H1 (cell line): ENCODE data around the gene MRRF. TPM values are rescaled to one million over a fixed set of nuclear protein-coding genes. Genes with fewer than 3 reads are reported as not detected.

Source experiments
- CHD1 ChIP-seq: IDR thresholded peaks from 2 replicates; pipeline ENCODE4 v1.6.1; 2012; ENCODE audit warnings: low read depth, low read length, improper control_type of control experiment
- EGR1 ChIP-seq: IDR thresholded peaks from 2 replicates; pipeline ENCODE4 v1.6.1; 2011; ENCODE audit warnings: low read depth, low read length, borderline replicate concordance
- EZH2 ChIP-seq: fragments of 200-600 bp; sonication (generic); IDR thresholded peaks from 2 replicates; pipeline ENCODE4 v1.7.1; 2012; ENCODE audit warnings: low read depth, mild to moderate bottlenecking, moderate library complexity, low read length, inconsistent platforms; ENCODE audit not compliant: severe bottlenecking
- NRF1 ChIP-seq: IDR thresholded peaks from 2 replicates; pipeline ENCODE4 v1.6.1; 2011; ENCODE audit warnings: mild to moderate bottlenecking, low read depth, low read length, improper control_type of control experiment
- POLR2AphosphoS5 ChIP-seq: IDR thresholded peaks from 2 replicates; pipeline ENCODE4 v1.6.1; 2011; ENCODE audit warnings: low read depth, low read length
- polyA plus RNA-seq, 7 experiments: library from polyadenylated mRNA; depleted of rRNA in 3 of 7; stranded (reverse) in 5 of 7; unstranded in 2 of 7; fragments of >200 nt in 5 of 7; fragments of 200-250 nt in 2 of 7; gene quantifications; 1 replicate in 5 of 7; 2 replicates in 1 of 7; 4 replicates in 1 of 7; pipeline versions ENCODE4 v1.2.1 to v1.2.3, GENCODE V29; 2011 to 2013; ENCODE audit warnings: missing spikeins in 2 of 7, mixed read lengths in 2 of 7
- total RNA-seq: library from RNA; stranded (reverse); fragmentation: NEBNext Ultra II Directional; extraction: Animal tissue kit (Norgen Biotek cat#: 25700); gene quantifications from 2 replicates; pipeline ENCODE4 v1.2.1, GENCODE V29; 2021
- TF ChIP-seq, protein P1 (sequence below): IDR thresholded peaks from 2 replicates; pipeline ENCODE4 v1.6.1; 2011; ENCODE audit warnings: low read length, improper control_type of control experiment

Gene MRRF
- total and polyA plus RNA-seq, 2 of the 8 experiments (the other 6 are each of a cell fraction or from before 2014, with no cell fraction given) = 29.4 to 47.8 TPM

DNA sequence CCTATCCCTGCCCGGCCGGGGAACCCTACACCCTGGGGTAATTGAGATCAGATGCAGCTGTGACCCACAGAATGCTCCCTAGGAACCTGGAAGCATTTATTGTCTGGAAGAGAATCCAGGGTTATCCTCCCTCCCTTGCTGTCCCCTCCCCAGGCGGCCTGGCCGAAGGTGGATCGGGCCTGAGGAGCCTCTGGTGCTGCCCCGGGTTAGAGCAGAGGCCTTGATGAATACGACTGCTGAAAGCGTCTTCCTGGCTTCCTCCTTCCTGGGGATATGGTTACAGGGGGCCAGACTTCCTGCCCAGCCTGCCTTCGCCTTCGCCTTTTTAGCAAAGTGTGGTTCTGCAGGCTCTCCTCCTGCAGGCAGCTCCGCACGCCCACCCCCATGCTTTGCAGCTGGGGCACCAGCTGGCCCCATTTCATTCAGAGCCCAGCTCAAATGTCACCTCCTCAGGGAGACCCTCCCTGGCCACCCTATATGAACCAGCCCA, 83.7 kb downstream of the MRRF start (continued):
- no peak for TF ChIP-seq EZH2
- TF ChIP-seq EGR1 = no peak
- TF ChIP-seq NRF1 = no peak
- TF ChIP-seq, protein P1, sequence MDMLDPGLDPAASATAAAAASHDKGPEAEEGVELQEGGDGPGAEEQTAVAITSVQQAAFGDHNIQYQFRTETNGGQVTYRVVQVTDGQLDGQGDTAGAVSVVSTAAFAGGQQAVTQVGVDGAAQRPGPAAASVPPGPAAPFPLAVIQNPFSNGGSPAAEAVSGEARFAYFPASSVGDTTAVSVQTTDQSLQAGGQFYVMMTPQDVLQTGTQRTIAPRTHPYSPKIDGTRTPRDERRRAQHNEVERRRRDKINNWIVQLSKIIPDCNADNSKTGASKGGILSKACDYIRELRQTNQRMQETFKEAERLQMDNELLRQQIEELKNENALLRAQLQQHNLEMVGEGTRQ = no peak
- TF ChIP-seq CHD1 = no peak
- no peak for TF ChIP-seq POLR2AphosphoS5
- TF ChIP-seq, all 59 proteins: peak for 0
